HEK293 (cell line): ENCODE measurements around the gene ZNF710.

Experiments
- CTCF ChIP-seq: fragments of 450-650 bp; formaldehyde crosslinking; IDR thresholded peaks from 2 replicates; pipeline ENCODE4 v1.5.1; 2016; ENCODE audit warnings: missing biosample characterization, missing genetic modification characterization
- GLI4 ChIP-seq: fragments of 450-650 bp; formaldehyde crosslinking; IDR thresholded peaks from 2 replicates; pipeline ENCODE4 v1.5.1; 2016; ENCODE audit warnings: missing biosample characterization, missing genetic modification characterization
- HOXA7 ChIP-seq: sonication (generic); formaldehyde crosslinking; IDR thresholded peaks from 2 replicates; pipeline ENCODE4 v1.8.1; 2022; ENCODE audit warnings: missing genetic modification reagents, borderline replicate concordance
- PBX3 ChIP-seq: sonication (generic); formaldehyde crosslinking; IDR thresholded peaks from 2 replicates; pipeline ENCODE4 v1.8.1; 2022; ENCODE audit warnings: mild to moderate bottlenecking, moderate library complexity, missing genetic modification reagents
- PRDM1 ChIP-seq: fragments of 450-650 bp; formaldehyde crosslinking; IDR thresholded peaks from 2 replicates; pipeline ENCODE4; 2016; ENCODE audit warnings: missing biosample characterization, missing genetic modification characterization
- ZNF112 ChIP-seq: fragments of 450-650 bp; formaldehyde crosslinking; IDR thresholded peaks from 2 replicates; pipeline ENCODE4 v1.5.0; 2017; ENCODE audit warnings: missing biosample characterization, missing genetic modification characterization
- ZNF155 ChIP-seq: fragments of 450-650 bp; formaldehyde crosslinking; IDR thresholded peaks from 2 replicates; pipeline ENCODE4 v1.5.1; 2016; ENCODE audit warnings: missing biosample characterization, missing genetic modification characterization
- ZNF248 ChIP-seq: fragments of 450-650 bp; formaldehyde crosslinking; IDR thresholded peaks from 2 replicates; pipeline ENCODE4 v1.5.1; 2017; ENCODE audit warnings: missing biosample characterization, missing genetic modification characterization
- ZNF266 ChIP-seq: fragments of 450-650 bp; formaldehyde crosslinking; IDR thresholded peaks from 2 replicates; pipeline ENCODE4 v1.5.1; 2016; ENCODE audit warnings: missing biosample characterization, missing genetic modification characterization, low read depth
- ZNF302 ChIP-seq: fragments of 450-650 bp; formaldehyde crosslinking; IDR thresholded peaks from 2 replicates; pipeline ENCODE4 v1.5.1; 2016; ENCODE audit warnings: missing biosample characterization, missing genetic modification characterization, low read depth
- ZNF324 ChIP-seq: fragments of 450-650 bp; formaldehyde crosslinking; IDR thresholded peaks from 2 replicates; pipeline ENCODE4 v1.5.1; 2016; ENCODE audit warnings: missing biosample characterization, missing genetic modification characterization
- ZNF335 ChIP-seq: fragments of 450-650 bp; formaldehyde crosslinking; conservative IDR thresholded peaks from 2 replicates; pipeline ENCODE4 v1.5.1; 2016; ENCODE audit warnings: missing biosample characterization, missing genetic modification characterization
- ZNF366 ChIP-seq: fragments of 450-650 bp; formaldehyde crosslinking; conservative IDR thresholded peaks from 2 replicates; pipeline ENCODE4 v1.5.1; 2016; ENCODE audit warnings: missing biosample characterization, missing genetic modification characterization
- ZNF560 ChIP-seq: fragments of 450-650 bp; formaldehyde crosslinking; IDR thresholded peaks from 2 replicates; pipeline ENCODE4 v1.5.1; 2017; ENCODE audit warnings: missing biosample characterization, missing genetic modification characterization, borderline replicate concordance
- ZNF654 ChIP-seq: fragments of 450-650 bp; formaldehyde crosslinking; IDR thresholded peaks from 2 replicates; pipeline ENCODE4 v1.5.1; 2016; ENCODE audit warnings: low read depth, missing biosample characterization, missing genetic modification characterization
- ZNF677 ChIP-seq: fragments of 450-650 bp; IDR thresholded peaks from 2 replicates; pipeline ENCODE4 v1.5.0; 2018; ENCODE audit warnings: missing biosample characterization, mild to moderate bottlenecking, missing genetic modification characterization, moderate library complexity
- ZNF76 ChIP-seq: fragments of 450-650 bp; formaldehyde crosslinking; IDR thresholded peaks from 2 replicates; pipeline ENCODE4; 2016; ENCODE audit warnings: low read depth, missing biosample characterization, missing genetic modification characterization, borderline replicate concordance
- ZNF776 ChIP-seq: fragments of 450-650 bp; formaldehyde crosslinking; IDR thresholded peaks from 2 replicates; pipeline ENCODE4 v1.5.0; 2017; ENCODE audit warnings: missing biosample characterization, missing genetic modification characterization, borderline replicate concordance
- ZNF791 ChIP-seq: fragments of 450-650 bp; formaldehyde crosslinking; IDR thresholded peaks from 2 replicates; pipeline ENCODE4 v1.5.1; 2016; ENCODE audit warnings: missing biosample characterization, missing genetic modification characterization
- ZNF792 ChIP-seq: fragments of 450-650 bp; formaldehyde crosslinking; IDR thresholded peaks from 2 replicates; pipeline ENCODE4 v1.5.1; 2016; ENCODE audit warnings: missing biosample characterization, missing genetic modification characterization
- ZNF830 ChIP-seq: fragments of 450-650 bp; IDR thresholded peaks from 2 replicates; pipeline ENCODE4 v1.5.0; 2018; ENCODE audit warnings: missing biosample characterization, missing genetic modification characterization, low read depth, mild to moderate bottlenecking, moderate library complexity
- ZSCAN30 ChIP-seq: fragments of 450-650 bp; IDR thresholded peaks from 2 replicates; pipeline ENCODE4 v1.5.1; 2018; ENCODE audit warnings: missing biosample characterization, mild to moderate bottlenecking, missing genetic modification characterization, moderate library complexity
- TF ChIP-seq, protein P1 (sequence below): fragments of 450-650 bp; formaldehyde crosslinking; IDR thresholded peaks from 2 replicates; pipeline ENCODE4 v1.5.1; 2016; ENCODE audit warnings: missing biosample characterization, missing genetic modification characterization, borderline replicate concordance
- TF ChIP-seq, protein P2 (sequence below): fragments of 450-650 bp; formaldehyde crosslinking; IDR thresholded peaks from 2 replicates; pipeline ENCODE4; 2016; ENCODE audit warnings: missing biosample characterization, missing genetic modification characterization
- TF ChIP-seq, protein P3 (sequence below): fragments of 450-650 bp; formaldehyde crosslinking; IDR thresholded peaks from 2 replicates; pipeline ENCODE4 v1.5.1; 2016; ENCODE audit warnings: missing biosample characterization, missing genetic modification characterization, borderline replicate concordance

Gene ZNF710

DNA sequence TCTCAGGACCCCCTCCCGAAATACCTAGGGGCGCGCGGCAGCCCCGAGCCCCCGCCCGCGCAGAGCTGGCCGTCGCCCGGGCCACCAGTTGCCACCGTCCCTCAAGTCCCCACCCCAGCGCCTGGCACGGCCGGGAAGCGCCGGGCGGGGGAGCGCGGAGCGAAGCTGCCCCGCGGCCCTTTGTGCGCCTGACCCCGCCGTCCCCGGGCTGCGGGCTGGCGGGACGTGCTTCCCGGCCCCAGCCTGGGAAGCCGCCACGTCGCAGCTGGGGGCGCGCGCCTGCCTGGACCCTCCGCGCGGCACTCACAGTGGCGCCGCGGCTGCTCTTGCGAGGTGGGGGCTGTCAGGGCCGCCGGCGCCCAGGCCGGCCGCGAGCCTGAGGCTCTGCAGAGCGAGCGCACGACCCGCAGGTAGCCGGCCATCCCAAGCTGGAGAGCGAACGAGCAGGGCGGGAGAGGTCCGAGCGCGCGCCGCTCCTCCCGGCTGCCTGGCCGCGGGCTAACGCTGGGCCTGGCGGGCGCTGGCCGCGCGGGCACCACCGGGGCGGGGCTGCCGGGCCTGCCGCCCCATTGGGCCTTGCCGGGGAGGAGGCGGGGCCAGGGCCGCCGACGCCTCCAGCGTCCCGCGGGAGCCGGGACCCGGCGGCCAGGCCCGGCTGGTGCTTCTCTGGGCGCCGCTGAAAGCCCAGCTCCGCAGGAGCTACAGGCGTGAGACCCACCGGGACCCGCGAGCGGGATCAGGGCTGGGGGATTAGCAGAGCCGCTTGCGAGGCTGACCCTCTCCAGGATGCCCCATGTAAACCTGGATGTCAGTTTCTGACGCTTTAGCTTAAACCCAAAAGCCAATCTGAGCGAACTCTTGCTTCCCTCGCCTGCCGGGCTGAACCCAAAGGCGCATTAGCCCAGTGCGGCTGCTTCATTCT lies 101.1 kb downstream of the ZNF710 start, which contains the start of gene IDH2 (continued):
- no peak for TF ChIP-seq ZNF792 (tag by site-specific recombination)
- TF ChIP-seq ZNF155 (tag by site-specific recombination): no peak
- no peak for TF ChIP-seq ZNF776 (tag by site-specific recombination)
- no peak for TF ChIP-seq GLI4 (tag by site-specific recombination)
- TF ChIP-seq HOXA7: no peak
- no peak for TF ChIP-seq ZNF366 (tag by site-specific recombination)
- TF ChIP-seq ZNF654 (tag by site-specific recombination): no peak
- TF ChIP-seq ZNF677 (tag by site-specific recombination): no peak
- peak; percentile 91 for TF ChIP-seq PBX3 (CRISPR knock-in tag)
- TF ChIP-seq ZNF112: no peak
- no peak for TF ChIP-seq ZNF560 (tag by site-specific recombination)
- TF ChIP-seq, protein P1, sequence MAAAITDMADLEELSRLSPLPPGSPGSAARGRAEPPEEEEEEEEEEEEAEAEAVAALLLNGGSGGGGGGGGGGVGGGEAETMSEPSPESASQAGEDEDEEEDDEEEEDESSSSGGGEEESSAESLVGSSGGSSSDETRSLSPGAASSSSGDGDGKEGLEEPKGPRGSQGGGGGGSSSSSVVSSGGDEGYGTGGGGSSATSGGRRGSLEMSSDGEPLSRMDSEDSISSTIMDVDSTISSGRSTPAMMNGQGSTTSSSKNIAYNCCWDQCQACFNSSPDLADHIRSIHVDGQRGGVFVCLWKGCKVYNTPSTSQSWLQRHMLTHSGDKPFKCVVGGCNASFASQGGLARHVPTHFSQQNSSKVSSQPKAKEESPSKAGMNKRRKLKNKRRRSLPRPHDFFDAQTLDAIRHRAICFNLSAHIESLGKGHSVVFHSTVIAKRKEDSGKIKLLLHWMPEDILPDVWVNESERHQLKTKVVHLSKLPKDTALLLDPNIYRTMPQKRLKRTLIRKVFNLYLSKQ (tag by site-specific recombination): no peak
- TF ChIP-seq ZSCAN30 (tag by site-specific recombination): peak; percentile 50; the same call in 1 of the 2 replicates
- TF ChIP-seq, protein P2, sequence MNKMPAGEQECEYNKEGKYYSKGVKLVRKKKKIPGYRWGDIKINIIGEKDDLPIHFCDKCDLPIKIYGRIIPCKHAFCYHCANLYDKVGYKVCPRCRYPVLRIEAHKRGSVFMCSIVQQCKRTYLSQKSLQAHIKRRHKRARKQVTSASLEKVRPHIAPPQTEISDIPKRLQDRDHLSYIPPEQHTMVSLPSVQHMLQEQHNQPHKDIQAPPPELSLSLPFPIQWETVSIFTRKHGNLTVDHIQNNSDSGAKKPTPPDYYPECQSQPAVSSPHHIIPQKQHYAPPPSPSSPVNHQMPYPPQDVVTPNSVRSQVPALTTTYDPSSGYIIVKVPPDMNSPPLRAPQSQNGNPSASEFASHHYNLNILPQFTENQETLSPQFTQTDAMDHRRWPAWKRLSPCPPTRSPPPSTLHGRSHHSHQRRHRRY: no peak
- TF ChIP-seq, protein P3, sequence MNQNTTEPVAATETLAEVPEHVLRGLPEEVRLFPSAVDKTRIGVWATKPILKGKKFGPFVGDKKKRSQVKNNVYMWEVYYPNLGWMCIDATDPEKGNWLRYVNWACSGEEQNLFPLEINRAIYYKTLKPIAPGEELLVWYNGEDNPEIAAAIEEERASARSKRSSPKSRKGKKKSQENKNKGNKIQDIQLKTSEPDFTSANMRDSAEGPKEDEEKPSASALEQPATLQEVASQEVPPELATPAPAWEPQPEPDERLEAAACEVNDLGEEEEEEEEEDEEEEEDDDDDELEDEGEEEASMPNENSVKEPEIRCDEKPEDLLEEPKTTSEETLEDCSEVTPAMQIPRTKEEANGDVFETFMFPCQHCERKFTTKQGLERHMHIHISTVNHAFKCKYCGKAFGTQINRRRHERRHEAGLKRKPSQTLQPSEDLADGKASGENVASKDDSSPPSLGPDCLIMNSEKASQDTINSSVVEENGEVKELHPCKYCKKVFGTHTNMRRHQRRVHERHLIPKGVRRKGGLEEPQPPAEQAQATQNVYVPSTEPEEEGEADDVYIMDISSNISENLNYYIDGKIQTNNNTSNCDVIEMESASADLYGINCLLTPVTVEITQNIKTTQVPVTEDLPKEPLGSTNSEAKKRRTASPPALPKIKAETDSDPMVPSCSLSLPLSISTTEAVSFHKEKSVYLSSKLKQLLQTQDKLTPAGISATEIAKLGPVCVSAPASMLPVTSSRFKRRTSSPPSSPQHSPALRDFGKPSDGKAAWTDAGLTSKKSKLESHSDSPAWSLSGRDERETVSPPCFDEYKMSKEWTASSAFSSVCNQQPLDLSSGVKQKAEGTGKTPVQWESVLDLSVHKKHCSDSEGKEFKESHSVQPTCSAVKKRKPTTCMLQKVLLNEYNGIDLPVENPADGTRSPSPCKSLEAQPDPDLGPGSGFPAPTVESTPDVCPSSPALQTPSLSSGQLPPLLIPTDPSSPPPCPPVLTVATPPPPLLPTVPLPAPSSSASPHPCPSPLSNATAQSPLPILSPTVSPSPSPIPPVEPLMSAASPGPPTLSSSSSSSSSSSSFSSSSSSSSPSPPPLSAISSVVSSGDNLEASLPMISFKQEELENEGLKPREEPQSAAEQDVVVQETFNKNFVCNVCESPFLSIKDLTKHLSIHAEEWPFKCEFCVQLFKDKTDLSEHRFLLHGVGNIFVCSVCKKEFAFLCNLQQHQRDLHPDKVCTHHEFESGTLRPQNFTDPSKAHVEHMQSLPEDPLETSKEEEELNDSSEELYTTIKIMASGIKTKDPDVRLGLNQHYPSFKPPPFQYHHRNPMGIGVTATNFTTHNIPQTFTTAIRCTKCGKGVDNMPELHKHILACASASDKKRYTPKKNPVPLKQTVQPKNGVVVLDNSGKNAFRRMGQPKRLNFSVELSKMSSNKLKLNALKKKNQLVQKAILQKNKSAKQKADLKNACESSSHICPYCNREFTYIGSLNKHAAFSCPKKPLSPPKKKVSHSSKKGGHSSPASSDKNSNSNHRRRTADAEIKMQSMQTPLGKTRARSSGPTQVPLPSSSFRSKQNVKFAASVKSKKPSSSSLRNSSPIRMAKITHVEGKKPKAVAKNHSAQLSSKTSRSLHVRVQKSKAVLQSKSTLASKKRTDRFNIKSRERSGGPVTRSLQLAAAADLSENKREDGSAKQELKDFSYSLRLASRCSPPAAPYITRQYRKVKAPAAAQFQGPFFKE (tag by site-specific recombination): no peak
- no peak; the same call in 1 of the 2 replicates for TF ChIP-seq ZNF324 (tag by site-specific recombination)
- no peak for TF ChIP-seq ZNF830 (tag by site-specific recombination)
- TF ChIP-seq PRDM1 (tag by site-specific recombination): no peak
- no peak for TF ChIP-seq ZNF266 (tag by site-specific recombination)
- TF ChIP-seq ZNF248 (tag by site-specific recombination): no peak
- no peak for TF ChIP-seq ZNF791
- no peak for TF ChIP-seq ZNF302
- TF ChIP-seq ZNF76 (tag by site-specific recombination): no peak
- TF ChIP-seq ZNF335 (tag by site-specific recombination): no peak; the same call in 1 of the 2 replicates
- TF ChIP-seq CTCF (tag by site-specific recombination): no peak
